Measurements from ENCODE around the gene TSPOAP1. TPM values are rescaled to one million over a fixed set of nuclear protein-coding genes. Genes with fewer than 3 reads are reported as not detected.

TSPOAP1 gene
- total RNA-seq, 1 donor from 2014 or later, result 21.0 TPM

- Histone ChIP-seq H3K9me3 (no peaks in the 10 kb centered on the region), H3K36me3 (no peaks in the 10 kb centered on the region), H3K27ac (peak overlapping the region; percentile 92), H3K4me3 (peak overlapping the region; percentile 43), H3K4me1 (peaks cover 42% of the 10 kb centered on the region), H3K27me3 (no peaks in the 10 kb centered on the region)
- TF ChIP-seq, protein P1, sequence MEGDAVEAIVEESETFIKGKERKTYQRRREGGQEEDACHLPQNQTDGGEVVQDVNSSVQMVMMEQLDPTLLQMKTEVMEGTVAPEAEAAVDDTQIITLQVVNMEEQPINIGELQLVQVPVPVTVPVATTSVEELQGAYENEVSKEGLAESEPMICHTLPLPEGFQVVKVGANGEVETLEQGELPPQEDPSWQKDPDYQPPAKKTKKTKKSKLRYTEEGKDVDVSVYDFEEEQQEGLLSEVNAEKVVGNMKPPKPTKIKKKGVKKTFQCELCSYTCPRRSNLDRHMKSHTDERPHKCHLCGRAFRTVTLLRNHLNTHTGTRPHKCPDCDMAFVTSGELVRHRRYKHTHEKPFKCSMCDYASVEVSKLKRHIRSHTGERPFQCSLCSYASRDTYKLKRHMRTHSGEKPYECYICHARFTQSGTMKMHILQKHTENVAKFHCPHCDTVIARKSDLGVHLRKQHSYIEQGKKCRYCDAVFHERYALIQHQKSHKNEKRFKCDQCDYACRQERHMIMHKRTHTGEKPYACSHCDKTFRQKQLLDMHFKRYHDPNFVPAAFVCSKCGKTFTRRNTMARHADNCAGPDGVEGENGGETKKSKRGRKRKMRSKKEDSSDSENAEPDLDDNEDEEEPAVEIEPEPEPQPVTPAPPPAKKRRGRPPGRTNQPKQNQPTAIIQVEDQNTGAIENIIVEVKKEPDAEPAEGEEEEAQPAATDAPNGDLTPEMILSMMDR (IDR thresholded peaks at IDR 0.05), result no peak
- DNase-seq (peak; percentile 57), ATAC-seq (no peak)
- intact Hi-C loops (cut with DNase I), result no loop called here
These were observed 8.0 kb upstream of the TSPOAP1 start for GRCh38 chr17:58336456-58337209.

- no peaks in the 10 kb centered on the region for H3K27me3 ChIP-seq
- peak; percentile 61 for DNase-seq
- H3K27ac ChIP-seq, result peak overlapping the region; percentile 92
- ATAC-seq, result no peak
- H3K4me3 ChIP-seq, result peak overlapping the region; percentile 25
- H3K4me1 ChIP-seq, result peaks cover 42% of the 10 kb centered on the region
- H3K36me3 ChIP-seq, result no peaks in the 10 kb centered on the region
- no peaks in the 10 kb centered on the region for H3K9me3 ChIP-seq
- TF ChIP-seq, protein P1 (IDR thresholded peaks at IDR 0.05), result no peak
- intact Hi-C loops (cut with DNase I), result no loop called here
These were observed 7.3 kb upstream of the TSPOAP1 start for GRCh38 chr17:58335779-58336455.

DNA sequence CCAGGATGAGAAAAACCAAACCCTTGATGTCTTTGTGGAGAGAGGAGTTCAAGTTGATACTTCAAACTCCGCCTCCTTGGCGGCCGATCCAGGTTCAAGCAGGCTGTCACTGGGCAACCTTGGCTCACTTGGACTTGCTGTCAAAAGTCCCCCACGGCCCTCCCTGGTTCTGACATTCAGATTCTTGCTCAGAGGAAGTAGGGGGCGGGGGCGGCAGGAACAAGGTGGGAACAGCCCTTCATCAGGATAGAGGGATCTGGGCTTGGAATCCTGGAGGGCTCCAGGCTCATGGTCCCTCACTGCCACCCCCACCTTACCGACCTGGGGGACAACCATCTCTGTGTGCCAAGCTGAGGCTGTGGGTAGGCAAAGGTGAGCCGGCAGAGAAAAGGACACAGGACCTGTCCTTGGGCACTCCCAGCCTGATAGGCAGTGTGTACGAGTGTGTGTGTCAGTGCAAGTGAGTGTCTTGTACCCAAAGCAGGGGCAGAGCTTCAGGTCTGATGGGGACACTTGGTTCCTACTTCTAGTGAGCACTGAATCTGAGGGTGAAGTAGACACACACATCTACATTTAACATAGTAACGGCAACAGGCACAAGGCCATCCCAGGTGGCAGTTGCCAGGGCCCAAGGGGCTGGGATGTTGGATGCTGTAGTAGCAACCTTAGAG is 6.6 kb upstream of the TSPOAP1 start:
- Histone ChIP-seq H3K4me3 (peak overlapping the region; percentile 25), H3K9me3 (no peaks in the 10 kb centered on the region), H3K4me1 (peaks cover 42% of the 10 kb centered on the region), H3K27me3 (no peaks in the 10 kb centered on the region), H3K36me3 (no peaks in the 10 kb centered on the region), H3K27ac (peak overlapping the region; percentile 92)
- DNase-seq (peak; percentile 66), ATAC-seq (no peak)
- TF ChIP-seq, protein P1 (IDR thresholded peaks at IDR 0.05), result no peak
- intact Hi-C loops (cut with DNase I), result no loop called here

GRCh38 chr17:58334661-58335060 is 6.1 kb upstream of the TSPOAP1 start:
- Histone ChIP-seq H3K4me1 (peaks cover 42% of the 10 kb centered on the region), H3K27me3 (no peaks in the 10 kb centered on the region), H3K27ac (peak overlapping the region; percentile 92), H3K36me3 (no peaks in the 10 kb centered on the region), H3K4me3 (no peak overlapping the region), H3K9me3 (no peaks in the 10 kb centered on the region)
- ATAC-seq, result no peak
- intact Hi-C loops (cut with DNase I), result no loop called here
- no peak for DNase-seq
- TF ChIP-seq, protein P1 (IDR thresholded peaks at IDR 0.05), result no peak

- TF ChIP-seq, protein P1 (IDR thresholded peaks at IDR 0.05), result no peak
- H3K27ac ChIP-seq, result peak overlapping the region; percentile 92
- DNase-seq (no peak), ATAC-seq (no peak)
- peaks cover 40% of the 10 kb centered on the region for H3K4me1 ChIP-seq
- H3K9me3 ChIP-seq, result no peaks in the 10 kb centered on the region
- H3K4me3 ChIP-seq, result no peak overlapping the region
- no peaks in the 10 kb centered on the region for H3K27me3 ChIP-seq
- intact Hi-C loops (cut with DNase I), result no loop called here
- H3K36me3 ChIP-seq, result no peaks in the 10 kb centered on the region
These were observed 5.7 kb upstream of the TSPOAP1 start for GRCh38 chr17:58334256-58334655.
